Mesodermal cell (in vitro differentiated cells): Measurements from ENCODE around the gene KRT6B.

Experiments used
- H3K27ac ChIP-seq: 2 replicates; pipeline ENCODE4 v1.7.0; 2013; ENCODE audit warnings: mild to moderate bottlenecking, low read depth, low read length, moderate library complexity; ENCODE audit not compliant: severe bottlenecking
- H3K36me3 ChIP-seq: 2 replicates; pipeline ENCODE4 v1.7.1; 2013; ENCODE audit warnings: mild to moderate bottlenecking, low read length, moderate library complexity; ENCODE audit not compliant: control insufficient read depth, insufficient read depth
- H3K4me1 ChIP-seq: one replicate; pipeline ENCODE4 v1.7.1; 2013; ENCODE audit warnings: mild to moderate bottlenecking, low read length; ENCODE audit not compliant: insufficient read depth, control insufficient read depth, poor library complexity, severe bottlenecking
- H3K4me3 ChIP-seq: 2 replicates; pipeline ENCODE4 v1.7.0; 2013; ENCODE audit warnings: low read length, control low read depth, mild to moderate bottlenecking; ENCODE audit not compliant: insufficient read depth, poor library complexity, severe bottlenecking; ENCODE audit errors: extremely low read depth
- H3K9me3 ChIP-seq: 2 replicates; pipeline ENCODE4 v1.7.1; 2013; ENCODE audit warnings: mild to moderate bottlenecking, low read length, moderate library complexity; ENCODE audit not compliant: control insufficient read depth
- WGBS, 2 experiments: methylation state at CpG; one replicate each; pipeline ENCODE4 v1.1.5; 2013; ENCODE audit warnings: missing lambda C conversion rate in 2 of 2; ENCODE audit not compliant: insufficient coverage in 2 of 2; 5-methylcytosine and 5-hydroxymethylcytosine counted together

KRT6B gene

DNA sequence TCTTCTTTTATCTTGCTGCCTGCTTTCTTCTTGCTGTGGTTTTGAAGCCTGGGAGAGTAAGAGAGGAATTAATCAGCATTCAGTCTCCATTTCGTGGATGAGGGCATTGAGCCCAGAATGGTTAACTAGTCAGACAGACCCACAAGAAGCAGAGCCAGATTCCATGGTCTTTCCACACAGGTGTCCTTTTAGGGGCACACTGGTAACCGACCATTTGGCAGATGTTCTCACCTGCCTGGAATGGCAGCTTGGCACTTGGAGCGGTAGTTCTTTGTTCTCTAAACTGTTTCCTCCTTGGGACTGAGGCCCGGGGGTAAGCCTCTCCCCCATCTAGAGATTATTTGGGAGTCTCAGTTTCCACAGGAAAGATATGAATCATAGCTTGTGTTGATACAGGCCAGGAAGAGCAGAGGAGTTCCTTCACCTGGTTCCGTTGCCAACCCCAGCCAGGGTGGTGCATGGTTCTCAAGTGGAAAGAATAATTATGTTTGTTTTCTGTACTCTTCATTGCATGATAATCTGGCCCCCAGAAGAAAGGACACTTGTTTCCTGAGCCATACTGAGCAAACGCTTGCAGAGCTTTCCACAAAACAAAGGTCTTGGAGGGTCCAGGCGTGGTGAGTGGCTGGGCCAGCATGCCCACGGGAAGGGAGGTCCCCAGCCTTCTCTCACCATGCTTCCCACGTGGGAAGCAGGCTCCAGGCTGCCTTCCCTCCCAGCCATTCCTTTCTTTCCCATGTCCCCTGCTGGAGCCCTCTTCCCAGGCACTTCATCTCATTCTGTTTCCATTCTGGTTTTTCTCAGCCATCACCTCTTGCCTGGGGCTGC lies 15.7 kb downstream of the KRT6B start:
- no peaks in the 10 kb centered on the region for H3K36me3 ChIP-seq
- H3K4me1 ChIP-seq, result peaks cover 7% of the 10 kb centered on the region
- WGBS, 2 experiments, result 74 to 82% methylated on average over 7 of the region's 9 CpGs
- H3K9me3 ChIP-seq, result no peaks in the 10 kb centered on the region
- H3K4me3 ChIP-seq, result no peak overlapping the region
- H3K27ac ChIP-seq, result peak overlapping the region; percentile 36

DNA sequence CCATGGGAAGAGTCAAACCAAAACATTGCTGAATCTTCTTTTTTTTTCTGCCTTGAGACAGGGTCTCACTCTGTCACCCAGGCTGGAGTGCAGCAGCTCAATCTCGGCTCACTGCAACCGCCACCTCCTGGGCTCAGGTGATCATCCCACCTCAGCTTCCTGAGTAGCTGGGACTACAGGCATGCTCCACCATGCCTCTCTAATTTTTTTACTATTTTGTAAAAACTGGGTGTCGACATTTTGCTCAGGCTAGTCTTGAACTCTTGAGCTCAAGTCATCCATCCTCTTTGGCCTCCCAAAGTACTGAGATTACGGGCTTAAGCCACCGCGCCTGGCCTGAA lies 16.3 kb downstream of the KRT6B start:
- WGBS, 2 experiments, result 82 to 97% methylated on average over 6 of the region's 6 CpGs
- H3K27ac ChIP-seq, result no peak overlapping the region
- no peak overlapping the region for H3K4me3 ChIP-seq
- H3K36me3 ChIP-seq, result no peaks in the 10 kb centered on the region
- H3K4me1 ChIP-seq, result peaks cover 7% of the 10 kb centered on the region
- H3K9me3 ChIP-seq, result no peaks in the 10 kb centered on the region

- H3K9me3 ChIP-seq, result no peaks in the 10 kb centered on the region
- no peak overlapping the region for H3K4me3 ChIP-seq
- WGBS, 2 experiments, result 90 to 92% methylated on average over 1 to 2 of the region's 6 CpGs
- peaks cover 7% of the 10 kb centered on the region for H3K4me1 ChIP-seq
- no peak overlapping the region for H3K27ac ChIP-seq
- H3K36me3 ChIP-seq, result no peaks in the 10 kb centered on the region
Observed at GRCh38 chr12:52434760-52435530, 17.0 kb downstream of the KRT6B start.

DNA sequence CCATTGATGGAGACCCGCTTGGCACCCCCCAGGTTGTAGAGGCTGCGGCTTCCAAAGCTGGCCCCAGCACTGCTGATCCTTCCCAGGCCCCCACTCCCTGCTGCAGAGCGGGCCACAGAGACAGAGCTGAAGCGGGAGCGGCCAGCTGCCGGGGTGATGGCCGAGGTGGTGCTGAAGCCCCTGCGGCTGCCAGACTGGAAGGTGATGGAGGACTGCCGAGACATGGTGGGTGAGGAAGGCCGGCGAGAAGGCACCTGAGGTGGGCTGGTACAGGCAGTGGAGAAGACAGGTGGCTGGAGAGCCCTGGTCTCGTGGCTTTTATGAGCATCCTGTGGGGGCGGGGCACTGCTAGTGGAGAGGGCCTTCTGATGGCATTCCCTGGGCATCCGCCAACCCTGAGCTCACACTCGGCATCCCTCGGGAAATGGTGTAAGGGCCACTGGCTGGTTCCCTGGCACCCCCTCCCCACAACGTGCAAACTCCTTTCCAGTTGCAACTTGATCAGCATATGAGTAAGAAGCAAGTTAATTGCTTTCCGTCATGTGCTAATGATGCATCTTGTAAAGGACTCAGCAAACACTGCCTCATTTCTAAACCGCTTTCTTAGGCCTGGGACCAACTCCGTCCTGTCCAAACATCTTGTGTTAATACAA lies 17.7 kb downstream of the KRT6B start, which contains the start of gene KRT75:
Gene KRT75, minus strand, starts transcription at position 291 of the 653 bp plus-strand sequence. Its CDS starts 67 bp downstream, at position 224.
- H3K4me1 ChIP-seq, result peaks cover 7% of the 10 kb centered on the region
- 86 to 92% methylated on average over 17 to 18 of the region's 20 CpGs for WGBS, 2 experiments
- H3K4me3 ChIP-seq, result no peak within 1 kb of the TSS
- H3K9me3 ChIP-seq, result no peaks in the 10 kb centered on the region
- no peak within 1 kb of the TSS for H3K27ac ChIP-seq
- H3K36me3 ChIP-seq, result no peaks in the 10 kb centered on the region

DNA sequence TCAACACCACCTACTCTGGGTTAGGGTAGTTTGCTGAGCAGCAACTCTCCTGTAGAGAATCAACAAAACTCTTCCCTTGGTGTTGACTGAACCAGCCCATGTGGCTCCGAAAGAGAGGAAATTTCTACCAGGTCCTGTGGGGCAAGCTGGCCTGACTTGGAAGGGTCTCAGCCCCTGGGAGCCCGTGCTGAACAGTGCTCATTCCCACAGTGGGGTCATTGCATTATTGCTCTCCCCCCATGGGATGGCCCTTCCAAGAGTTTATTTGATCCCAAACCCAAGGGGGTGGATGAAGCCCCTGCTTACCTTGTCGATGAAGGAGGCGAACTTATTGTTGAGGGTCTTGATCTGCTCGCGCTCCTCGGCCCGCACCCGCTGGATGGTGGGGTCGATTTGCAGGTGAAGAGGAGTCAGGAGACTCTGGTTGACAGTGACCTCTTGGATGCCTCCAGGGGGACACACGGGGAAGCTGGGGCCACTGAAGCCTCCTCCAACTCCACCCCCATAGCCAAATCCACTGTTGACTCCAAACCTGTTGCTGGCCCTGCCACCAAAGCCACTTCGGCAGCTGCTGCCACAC lies 18.4 kb downstream of the KRT6B start:
- peaks cover 7% of the 10 kb centered on the region for H3K4me1 ChIP-seq
- H3K4me3 ChIP-seq, result no peak overlapping the region
- no peaks in the 10 kb centered on the region for H3K36me3 ChIP-seq
- WGBS, 2 experiments, result 91% methylated on average over 3 to 10 of the region's 12 CpGs
- H3K9me3 ChIP-seq, result no peaks in the 10 kb centered on the region
- H3K27ac ChIP-seq, result no peak overlapping the region

GRCh38 chr12:52432559-52433207 lies 19.3 kb downstream of the KRT6B start:
- whole genome bisulfite sequencing, 2 experiments, result 91 to 100% methylated on average over 2 to 5 of the region's 6 CpGs
- Histone ChIP-seq H3K9me3 (no peaks in the 10 kb centered on the region), H3K27ac (no peak overlapping the region), H3K36me3 (no peaks in the 10 kb centered on the region), H3K4me3 (no peak overlapping the region), H3K4me1 (peaks cover 7% of the 10 kb centered on the region)

- no peaks in the 10 kb centered on the region for H3K36me3 ChIP-seq
- 91% methylated on average over 10 of the region's 10 CpGs for WGBS, 2 experiments
- H3K9me3 ChIP-seq, result no peaks in the 10 kb centered on the region
- H3K27ac ChIP-seq, result no peak overlapping the region
- no peak overlapping the region for H3K4me3 ChIP-seq
- peaks cover 8% of the 10 kb centered on the region for H3K4me1 ChIP-seq
Observed at GRCh38 chr12:52428121-52428520, 23.8 kb downstream of the KRT6B start.

- no peak overlapping the region for H3K27ac ChIP-seq
- WGBS, 2 experiments, result no CpG with 5 or more reads among the region's 1 CpG
- no peaks in the 10 kb centered on the region for H3K9me3 ChIP-seq
- H3K4me3 ChIP-seq, result no peak overlapping the region
- H3K36me3 ChIP-seq, result no peaks in the 10 kb centered on the region
- peaks cover 8% of the 10 kb centered on the region for H3K4me1 ChIP-seq
Observed at GRCh38 chr12:52427083-52427482, 24.9 kb downstream of the KRT6B start.

- WGBS, 2 experiments, result 79 to 91% methylated on average over 2 of the region's 2 CpGs
- Histone ChIP-seq H3K36me3 (no peaks in the 10 kb centered on the region), H3K4me3 (no peak overlapping the region), H3K9me3 (no peaks in the 10 kb centered on the region), H3K4me1 (peaks cover 8% of the 10 kb centered on the region), H3K27ac (no peak overlapping the region)
Observed at GRCh38 chr12:52426034-52426433, 25.9 kb downstream of the KRT6B start.

- Histone ChIP-seq H3K4me1 (peaks cover 8% of the 10 kb centered on the region), H3K36me3 (no peaks in the 10 kb centered on the region), H3K9me3 (no peaks in the 10 kb centered on the region), H3K27ac (no peak overlapping the region), H3K4me3 (no peak overlapping the region)
- WGBS, 2 experiments, result 87 to 97% methylated on average over 5 of the region's 5 CpGs
Observed at GRCh38 chr12:52425466-52425865, 26.5 kb downstream of the KRT6B start.
